ENCODE results near the gene CSNK2A1. TPM values are rescaled to one million over a fixed set of nuclear protein-coding genes. Genes with fewer than 3 reads are reported as not detected.

CSNK2A1 gene
- polyA plus RNA-seq, 3 donors = 31.7 to 55.5 (median 35.2) TPM

DNA sequence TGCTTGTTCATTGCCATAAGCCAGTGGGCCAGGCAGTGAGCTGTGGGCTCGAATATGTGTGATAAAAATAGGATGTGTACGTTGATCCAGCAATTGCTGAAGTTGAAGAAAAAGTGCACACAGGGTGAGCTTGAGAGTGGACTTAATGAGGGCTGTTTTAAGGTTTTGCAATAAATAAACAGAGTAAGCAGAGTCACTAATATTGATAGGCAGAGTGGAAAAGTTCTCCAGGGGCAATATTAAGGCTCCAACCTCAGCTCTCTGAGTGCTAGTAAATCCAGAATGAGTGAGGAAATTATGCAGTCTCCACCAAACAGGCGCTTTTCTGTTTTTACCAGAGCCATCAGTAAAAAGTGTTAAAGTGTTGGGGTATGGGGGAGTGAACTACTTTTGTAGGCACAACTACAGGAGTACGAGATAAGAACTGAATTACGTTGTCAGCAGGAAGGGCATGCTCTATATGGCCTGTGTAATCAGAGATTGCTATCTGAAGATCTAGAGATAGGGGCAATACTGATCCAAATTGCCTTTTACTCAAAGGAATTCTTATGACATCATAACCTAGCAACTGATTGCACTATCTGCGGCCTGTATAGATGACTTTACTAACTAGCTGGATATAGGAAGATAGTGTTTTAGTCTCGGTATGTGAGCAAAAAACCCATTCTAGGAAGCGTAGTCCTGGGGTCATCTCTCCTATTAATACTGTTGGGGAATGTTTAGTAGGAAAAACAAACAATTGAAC is 73.7 kb downstream of the CSNK2A1 start:
- TF ChIP-seq, protein P1, sequence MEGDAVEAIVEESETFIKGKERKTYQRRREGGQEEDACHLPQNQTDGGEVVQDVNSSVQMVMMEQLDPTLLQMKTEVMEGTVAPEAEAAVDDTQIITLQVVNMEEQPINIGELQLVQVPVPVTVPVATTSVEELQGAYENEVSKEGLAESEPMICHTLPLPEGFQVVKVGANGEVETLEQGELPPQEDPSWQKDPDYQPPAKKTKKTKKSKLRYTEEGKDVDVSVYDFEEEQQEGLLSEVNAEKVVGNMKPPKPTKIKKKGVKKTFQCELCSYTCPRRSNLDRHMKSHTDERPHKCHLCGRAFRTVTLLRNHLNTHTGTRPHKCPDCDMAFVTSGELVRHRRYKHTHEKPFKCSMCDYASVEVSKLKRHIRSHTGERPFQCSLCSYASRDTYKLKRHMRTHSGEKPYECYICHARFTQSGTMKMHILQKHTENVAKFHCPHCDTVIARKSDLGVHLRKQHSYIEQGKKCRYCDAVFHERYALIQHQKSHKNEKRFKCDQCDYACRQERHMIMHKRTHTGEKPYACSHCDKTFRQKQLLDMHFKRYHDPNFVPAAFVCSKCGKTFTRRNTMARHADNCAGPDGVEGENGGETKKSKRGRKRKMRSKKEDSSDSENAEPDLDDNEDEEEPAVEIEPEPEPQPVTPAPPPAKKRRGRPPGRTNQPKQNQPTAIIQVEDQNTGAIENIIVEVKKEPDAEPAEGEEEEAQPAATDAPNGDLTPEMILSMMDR (IDR thresholded peaks at IDR 0.05) = no peak
- H3K4me1 ChIP-seq (ENCODE audit: control insufficient read depth in 1 of 2, insufficient read depth in 2 of 2, low read length in 2 of 2) = no peaks in the 10 kb centered on the region
- Mint-ChIP-seq H3K27me3 (ENCODE audit: low read depth in 3 of 3) (peaks cover 0 to 7% (median 0%) of the 10 kb centered on the region in 3 donors), H3K4me3 (no peak overlapping the region), H3K36me3 (peaks cover 6% of the 10 kb centered on the region in 2 donors), H3K4me1 (no peaks in the 10 kb centered on the region), H3K9me3 (peaks cover 22 to 46% (median 33%) of the 10 kb centered on the region in 7 donors), H3K27ac (no peak overlapping the region)
- H3K4me2 ChIP-seq (replicated peaks; ENCODE audit: extremely low read depth, low read length, poor library complexity, severe bottlenecking) = no peak overlapping the region
- 83% methylated on average over 2 of the region's 8 CpGs for WGBS (ENCODE audit: insufficient coverage)
- no peaks in the 10 kb centered on the region for H3K27me3 ChIP-seq (ENCODE audit: control insufficient read depth in 2 of 2, insufficient read depth in 2 of 2, low read length in 2 of 2)
- peaks cover 11 to 16% of the 10 kb centered on the region in 2 donors for H3K9me3 ChIP-seq (replicated peaks in 1 of 2; ENCODE audit: control insufficient read depth in 1 of 2, insufficient read depth in 1 of 2, low read length in 2 of 2)
- intact Hi-C loops (cut with micrococcal nuclease) = no loop called here
- no peak overlapping the region for H3K4me3 ChIP-seq (replicated peaks in 1 of 3; ENCODE audit: low read depth in 2 of 3, low read length in 3 of 3)
- peaks cover 0 to 6% of the 10 kb centered on the region in 2 donors for H3K36me3 ChIP-seq (replicated peaks in 1 of 2; ENCODE audit: control insufficient read depth in 1 of 2, insufficient read depth in 2 of 2, low read length in 2 of 2)
- DNase-seq = no peak
- no peaks in the 10 kb centered on the region for H4K20me1 ChIP-seq (ENCODE audit: insufficient read depth, low read length)
- H3K9ac ChIP-seq (ENCODE audit: insufficient read depth, low read length, poor library complexity, severe bottlenecking) = no peak overlapping the region
- H3K27ac ChIP-seq (ENCODE audit: low read depth in 1 of 2, low read length in 2 of 2) = no peak overlapping the region
- H3K79me2 ChIP-seq (ENCODE audit: insufficient read depth, low read length) = no peaks in the 10 kb centered on the region
- no peak overlapping the region for H2AFZ ChIP-seq (ENCODE audit: insufficient read depth, low read depth, low read length, poor library complexity, severe bottlenecking)

DNA sequence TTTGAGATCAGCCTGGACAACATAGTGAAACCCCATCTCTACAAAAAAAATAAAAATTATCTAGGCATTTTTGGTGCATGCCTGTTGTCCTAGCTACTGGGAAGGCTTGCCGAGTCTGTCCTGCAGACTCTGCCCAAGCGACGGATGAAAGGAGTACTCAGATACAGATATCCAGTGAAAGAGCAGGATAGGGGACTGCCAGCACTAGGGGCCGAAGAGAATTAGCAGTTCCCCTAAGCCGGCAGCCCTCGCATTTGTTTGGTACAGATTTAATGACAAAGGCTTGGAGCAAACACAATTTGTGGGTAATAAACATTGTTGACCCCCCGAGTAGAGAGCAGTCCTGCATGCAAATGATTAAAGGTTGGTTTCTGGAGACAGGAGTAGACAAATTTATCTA is 75.8 kb downstream of the CSNK2A1 start:
- intact Hi-C loops (cut with micrococcal nuclease) = no loop called here
- Histone ChIP-seq H3K9me3 (replicated peaks in 1 of 2; ENCODE audit: control insufficient read depth in 1 of 2, insufficient read depth in 1 of 2, low read length in 2 of 2) (peaks cover 11 to 16% of the 10 kb centered on the region in 2 donors), H3K79me2 (ENCODE audit: insufficient read depth, low read length) (no peaks in the 10 kb centered on the region), H3K27ac (ENCODE audit: low read depth in 1 of 2, low read length in 2 of 2) (no peak overlapping the region), H3K9ac (ENCODE audit: insufficient read depth, low read length, poor library complexity, severe bottlenecking) (no peak overlapping the region), H4K20me1 (ENCODE audit: insufficient read depth, low read length) (no peaks in the 10 kb centered on the region), H3K4me2 (replicated peaks; ENCODE audit: extremely low read depth, low read length, poor library complexity, severe bottlenecking) (no peak overlapping the region), H3K4me3 (replicated peaks in 1 of 3; ENCODE audit: low read depth in 2 of 3, low read length in 3 of 3) (no peak overlapping the region), H3K27me3 (ENCODE audit: control insufficient read depth in 2 of 2, insufficient read depth in 2 of 2, low read length in 2 of 2) (no peaks in the 10 kb centered on the region), H2AFZ (ENCODE audit: insufficient read depth, low read depth, low read length, poor library complexity, severe bottlenecking) (no peak overlapping the region), H3K4me1 (ENCODE audit: control insufficient read depth in 1 of 2, insufficient read depth in 2 of 2, low read length in 2 of 2) (peaks cover 5% of the 10 kb centered on the region in 2 donors), H3K36me3 (replicated peaks in 1 of 2; ENCODE audit: control insufficient read depth in 1 of 2, insufficient read depth in 2 of 2, low read length in 2 of 2) (no peaks in the 10 kb centered on the region)
- H3K9me3 Mint-ChIP-seq = peaks cover 22 to 44% (median 31%) of the 10 kb centered on the region in 7 donors
- no peak for DNase-seq
- 94% methylated on average over 6 of the region's 7 CpGs for WGBS (ENCODE audit: insufficient coverage)
- H3K27me3 Mint-ChIP-seq (ENCODE audit: low read depth in 3 of 3) = peaks cover 0 to 7% (median 5%) of the 10 kb centered on the region in 3 donors
- H3K27ac Mint-ChIP-seq = no peak overlapping the region
- peaks cover 5% of the 10 kb centered on the region for H3K4me1 Mint-ChIP-seq
- no peaks in the 10 kb centered on the region for H3K36me3 Mint-ChIP-seq
- TF ChIP-seq, protein P1 (IDR thresholded peaks at IDR 0.05) = no peak
- H3K4me3 Mint-ChIP-seq = no peak overlapping the region
